HG02970 (cell line): ENCODE results near the gene REM2.
"Not testable (repeated sequence)": the region's sequence is repeated elsewhere in the genome, so short reads cannot be mapped to it uniquely, and the experiment has no call there.

ENCODE experiments used
- ATAC-seq: cut with Tn5 transposase; IDR thresholded peaks from one replicate; pipeline ENCODE4 v1.9.1; 2021; ENCODE audit warnings: mild to moderate bottlenecking, moderate library complexity, moderate number of reproducible peaks; ENCODE audit not compliant: unreplicated experiment, low FRiP score

REM2 gene

DNA sequence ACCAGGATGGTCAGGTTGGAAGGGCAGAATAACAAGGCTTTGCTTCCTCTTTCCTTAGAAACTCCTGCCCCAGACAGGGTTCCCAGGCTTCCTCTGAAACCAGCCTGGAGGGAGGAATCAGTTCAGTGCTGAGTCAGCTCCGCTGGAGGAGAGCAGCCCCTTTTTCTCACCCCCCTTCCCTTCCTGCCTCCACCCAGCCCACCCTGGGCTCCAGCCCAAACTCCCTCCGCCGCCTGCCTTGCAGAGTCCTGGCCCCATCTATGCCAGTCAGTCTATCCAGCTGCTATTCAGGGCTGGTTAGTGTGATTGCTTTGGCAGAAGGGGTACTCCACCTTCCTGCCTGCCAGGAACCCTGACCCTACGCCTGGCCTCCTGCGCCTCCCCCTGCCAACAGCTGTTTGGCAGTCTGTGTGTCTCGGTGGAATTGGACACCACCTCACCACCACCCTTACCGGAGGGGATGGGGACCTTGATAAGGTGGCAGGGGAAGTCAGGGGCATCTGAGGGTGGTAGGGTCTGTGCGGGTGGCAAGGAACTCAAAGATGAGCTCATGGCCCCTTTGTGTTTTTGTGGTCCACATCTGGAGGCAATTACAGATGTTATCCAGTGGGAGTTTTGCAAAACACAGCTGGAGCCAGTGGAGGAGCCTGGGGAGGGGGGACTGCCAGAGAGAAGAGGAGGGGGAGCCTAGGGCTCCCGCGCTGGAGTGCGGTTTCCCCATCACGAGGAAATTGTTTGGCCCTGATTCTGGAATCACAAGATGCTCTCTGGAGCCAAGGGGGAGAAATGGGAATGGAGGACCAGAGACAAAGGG lies 34.5 kb upstream of the REM2 start:
- no peak for ATAC-seq

- no peak for ATAC-seq
Measured at GRCh38 chr14:22849212-22849819, 33.7 kb upstream of the REM2 start.

DNA sequence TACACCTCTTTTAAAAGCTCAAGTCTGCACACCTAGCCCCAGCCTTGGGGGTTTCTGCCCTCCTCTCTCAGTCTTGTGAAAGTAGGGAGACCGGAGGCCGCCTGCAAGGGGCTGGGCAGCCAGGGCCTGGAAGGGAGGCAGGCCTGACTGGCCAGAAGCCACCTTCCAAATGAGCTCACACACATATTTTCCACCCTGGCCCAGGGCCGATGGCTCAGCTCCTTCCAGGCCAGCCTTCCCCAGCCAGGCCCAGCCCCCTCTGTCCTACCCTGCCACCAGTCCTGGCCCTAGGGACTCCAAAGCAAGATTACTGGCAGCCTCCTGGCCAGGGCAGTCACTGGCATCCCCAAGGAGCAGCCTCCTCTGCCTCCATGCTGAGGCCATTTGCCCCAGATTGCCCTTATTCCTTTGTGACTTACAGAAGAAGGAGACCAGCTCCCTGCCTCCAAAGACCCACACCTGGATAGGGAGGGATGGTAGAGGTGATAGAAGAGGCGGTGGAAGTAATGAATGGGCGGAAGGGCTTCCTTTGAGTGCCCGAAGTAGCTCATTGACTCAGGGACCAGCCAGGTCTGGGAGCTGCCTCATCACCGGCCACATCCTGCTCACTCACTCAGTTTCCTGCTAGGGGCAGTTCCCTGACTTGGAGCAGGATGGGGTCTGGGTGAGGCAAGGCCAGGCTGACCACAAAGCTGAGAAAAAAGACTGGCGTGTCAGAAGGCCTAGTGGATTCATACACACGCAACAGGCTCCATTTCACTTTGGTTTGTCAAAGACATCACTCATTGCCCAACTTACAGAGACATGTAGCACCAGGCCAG lies 31.9 kb upstream of the REM2 start:
- ATAC-seq: no peak

GRCh38 chr14:22852178-22852577 lies 30.8 kb upstream of the REM2 start:
- ATAC-seq: not testable (repeated sequence)

GRCh38 chr14:22852599-22852939 lies 30.5 kb upstream of the REM2 start:
- no peak for ATAC-seq

DNA sequence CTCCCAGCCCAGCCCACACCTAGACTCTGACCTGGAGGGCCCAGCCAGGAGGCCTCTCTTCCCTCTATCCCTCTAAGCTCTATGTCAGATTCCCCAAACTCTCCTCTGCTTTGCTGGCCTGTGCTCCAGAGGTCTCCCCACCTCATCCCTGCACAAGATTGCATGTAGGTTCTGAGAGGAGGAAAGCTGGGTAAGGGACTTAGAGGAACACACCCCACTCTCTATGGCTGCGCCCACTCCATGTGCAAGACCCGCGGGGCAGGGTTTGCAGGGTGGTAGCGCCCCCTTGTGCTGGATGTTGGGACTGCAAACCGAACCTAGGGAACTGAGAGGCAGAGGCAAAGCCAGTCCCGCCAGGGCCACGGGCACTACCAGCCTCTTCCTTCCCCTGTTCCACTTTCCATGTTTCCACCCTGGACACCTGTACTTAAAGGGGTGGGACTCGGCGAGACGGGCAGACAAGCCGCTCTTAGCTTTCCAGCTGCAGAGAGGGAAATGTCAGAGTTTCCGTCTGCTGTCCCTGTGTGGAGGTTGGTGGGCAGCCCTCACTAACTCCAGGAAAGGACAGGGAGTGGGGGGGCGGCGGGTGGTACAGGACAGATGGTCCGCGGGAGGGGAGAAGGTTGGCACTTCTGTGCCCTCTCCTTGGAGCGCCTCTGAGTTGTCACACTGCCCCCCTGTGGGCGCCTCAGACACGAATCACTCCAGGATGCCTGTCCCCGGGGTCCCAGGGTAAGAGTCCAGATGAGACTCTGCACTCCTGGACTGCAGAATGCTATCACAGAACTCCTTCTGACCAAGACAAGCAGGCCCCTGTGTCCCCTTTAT lies 29.9 kb upstream of the REM2 start:
- ATAC-seq: peak; percentile 68

DNA sequence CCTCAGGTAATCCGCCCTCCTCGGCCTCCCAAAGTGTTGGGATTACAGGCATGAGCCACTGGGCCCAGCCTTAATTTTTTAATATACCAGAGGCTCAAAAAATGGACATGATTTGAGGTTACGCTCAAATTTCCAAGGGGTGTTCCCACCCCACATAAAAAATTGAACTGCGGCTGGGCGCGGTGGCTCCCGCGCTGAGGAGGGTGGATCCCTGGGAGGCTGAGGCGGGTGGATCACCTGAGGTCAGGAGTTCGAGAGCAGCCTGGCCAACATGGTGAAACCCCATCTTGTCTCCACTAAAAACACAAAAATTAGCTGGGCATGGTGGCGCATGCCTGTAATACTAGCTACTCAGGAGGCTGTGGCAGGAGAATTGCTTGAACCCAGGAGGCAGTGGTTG lies 28.7 kb upstream of the REM2 start:
- not testable (repeated sequence) for ATAC-seq

DNA sequence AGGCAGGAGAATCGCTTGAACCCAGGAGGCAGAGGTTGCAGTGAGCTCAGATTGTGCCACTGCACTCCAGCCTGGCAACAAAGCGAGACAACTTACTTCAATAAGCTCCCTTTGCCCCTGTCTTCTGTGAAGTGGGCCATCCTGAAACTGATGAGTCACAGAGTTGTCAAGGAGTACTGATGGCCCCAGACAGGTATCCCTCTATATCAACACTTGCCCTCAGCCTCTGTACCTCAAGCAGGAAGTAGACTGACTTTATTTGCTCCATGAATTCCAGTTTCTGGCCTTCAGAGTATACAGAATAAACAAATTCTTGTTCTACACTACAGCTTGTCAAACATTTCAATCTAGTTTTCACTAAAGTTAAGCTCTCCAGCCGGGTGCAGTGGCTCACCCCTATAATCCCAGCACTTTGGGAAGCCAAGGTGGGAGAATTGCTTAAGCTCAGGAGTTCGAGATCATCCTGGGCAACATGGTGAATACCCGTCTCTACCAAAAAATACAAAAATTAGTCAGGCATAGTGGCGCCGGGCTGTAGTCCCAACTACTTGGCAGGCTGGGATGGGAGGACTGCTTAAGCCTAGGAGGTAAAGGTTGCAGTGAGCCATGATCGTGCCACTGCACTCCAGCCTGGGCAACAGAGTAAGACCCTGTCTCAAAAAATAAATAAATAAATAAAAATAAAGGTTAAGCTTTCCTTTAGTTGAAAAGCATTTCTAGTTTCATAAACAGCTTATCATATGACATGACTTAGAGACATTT lies 27.9 kb upstream of the REM2 start:
- no peak for ATAC-seq

DNA sequence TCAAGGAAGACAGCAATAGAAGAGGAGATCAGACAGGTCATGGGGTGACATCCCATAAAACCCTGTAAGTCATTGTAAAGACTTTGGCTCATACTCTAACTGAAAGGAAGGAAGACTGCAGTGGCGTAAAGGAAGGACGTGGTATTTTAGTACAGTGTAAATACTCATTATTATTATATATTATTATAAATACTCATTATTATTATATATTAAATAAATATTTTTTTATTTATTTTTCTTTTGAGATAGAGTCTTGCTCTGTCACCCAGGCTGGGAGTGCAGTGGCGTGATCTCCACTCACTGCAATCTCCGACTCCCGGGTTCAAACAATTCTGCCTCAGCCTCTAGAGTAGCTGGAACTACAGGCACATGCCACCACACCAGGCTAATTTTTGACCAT lies 26.6 kb upstream of the REM2 start:
- ATAC-seq: no peak

GRCh38 chr14:22860377-22860776 lies 22.6 kb upstream of the REM2 start:
- ATAC-seq: not testable (repeated sequence)

DNA sequence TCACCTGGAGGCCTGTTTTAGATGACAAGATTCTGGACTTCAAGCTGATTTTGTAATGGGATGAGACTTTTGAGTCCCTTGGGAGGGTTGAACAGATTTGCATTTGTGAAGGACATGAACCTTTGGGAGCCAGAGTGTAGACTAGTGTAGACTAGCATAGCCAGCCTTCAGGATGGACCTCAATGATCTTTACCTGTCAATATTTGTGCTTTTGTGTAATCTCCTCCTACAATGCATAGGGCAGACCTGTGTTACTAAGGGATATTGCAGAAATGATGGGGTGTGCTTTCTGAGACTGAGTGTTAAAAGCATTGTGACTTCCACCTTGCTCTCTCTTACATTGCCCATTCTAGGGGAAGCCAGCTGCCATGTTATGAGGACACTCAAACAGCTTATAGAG lies 21.4 kb upstream of the REM2 start:
- no peak for ATAC-seq

DNA sequence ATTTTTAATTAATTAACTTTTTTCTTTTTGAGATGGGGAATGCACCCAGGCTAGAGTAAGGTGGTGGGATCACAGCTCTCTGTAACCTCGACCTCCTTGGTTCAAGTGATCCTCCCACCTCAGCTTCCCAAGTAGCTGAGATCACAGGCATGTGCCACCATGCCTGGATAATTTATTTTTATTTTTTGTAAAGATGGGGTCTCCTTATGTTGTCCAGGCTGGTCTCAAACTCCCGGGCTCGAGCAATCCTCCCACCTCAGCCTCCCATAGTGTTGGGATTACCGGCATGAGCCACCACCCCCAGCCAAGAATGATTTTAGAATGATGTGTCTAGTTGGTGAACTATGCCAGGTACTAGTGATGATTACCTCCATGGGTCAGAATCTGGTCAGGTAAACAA lies 18.0 kb upstream of the REM2 start:
- no peak for ATAC-seq

DNA sequence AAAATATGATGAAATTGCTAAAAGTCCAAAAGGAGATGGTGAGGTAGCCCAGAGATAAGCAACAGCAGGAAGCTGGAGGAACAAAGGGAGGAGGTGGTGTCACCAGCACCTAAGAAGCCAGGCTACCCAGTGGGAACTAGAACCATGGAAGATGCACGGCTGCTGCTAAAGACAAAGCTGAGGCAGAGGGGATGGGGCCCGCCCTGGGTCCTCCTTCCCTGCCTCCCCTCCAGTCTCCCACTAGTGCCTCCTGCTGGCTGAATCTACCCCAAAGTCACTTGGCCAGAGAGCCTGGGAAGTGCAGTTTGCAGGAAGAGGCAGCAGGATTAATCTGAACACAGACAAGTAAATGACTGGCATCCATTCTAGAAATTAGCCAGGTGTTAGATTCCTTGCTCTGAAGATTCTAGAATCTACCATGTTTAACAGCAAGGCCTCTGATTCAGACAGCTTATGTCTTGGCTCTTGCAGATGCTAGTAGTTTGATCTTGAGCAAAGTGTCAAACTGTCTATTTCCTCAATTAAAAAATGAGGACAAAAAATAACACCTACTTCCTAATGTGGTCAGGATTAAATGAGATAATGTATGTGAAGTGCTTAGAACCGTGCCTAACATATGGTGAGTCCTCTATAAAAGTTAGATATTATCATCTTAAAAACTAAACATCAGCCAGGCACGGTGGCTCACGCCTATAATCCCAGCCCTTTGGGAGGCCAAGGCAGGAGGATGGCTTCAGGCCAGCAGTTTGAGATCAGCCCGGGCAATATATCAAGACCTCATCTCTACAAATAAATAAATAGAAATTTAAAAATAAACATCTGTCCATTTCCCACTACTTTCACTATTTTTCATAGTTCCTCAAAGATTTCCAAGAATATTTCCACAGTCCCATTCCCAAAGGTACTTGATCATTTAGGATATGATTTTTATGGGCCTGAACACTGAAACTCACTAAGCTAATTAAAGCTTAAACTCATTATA lies 17.3 kb upstream of the REM2 start:
- no peak for ATAC-seq

- ATAC-seq: no peak
Measured at GRCh38 chr14:22866874-22867273, 16.1 kb upstream of the REM2 start.

DNA sequence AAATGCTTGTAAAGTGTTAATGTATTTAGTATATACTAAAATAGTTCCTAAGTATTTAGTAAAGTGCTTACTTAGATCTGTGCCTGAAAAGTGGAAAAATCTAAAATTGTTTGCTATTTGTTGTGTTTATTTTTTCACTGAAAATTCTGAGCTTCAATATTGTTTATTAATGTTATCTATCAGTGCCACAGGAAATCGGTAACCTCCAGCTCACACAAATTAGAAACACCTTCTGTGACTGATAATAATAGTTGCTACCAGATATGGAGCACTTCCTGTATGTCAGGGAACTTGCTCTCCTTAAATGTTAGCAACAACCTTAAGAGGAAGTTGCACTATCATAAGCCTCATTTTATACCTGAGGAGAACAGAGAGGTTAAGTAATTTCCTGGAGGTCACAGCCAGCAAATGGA lies 12.2 kb upstream of the REM2 start:
- ATAC-seq: peak; percentile 23

DNA sequence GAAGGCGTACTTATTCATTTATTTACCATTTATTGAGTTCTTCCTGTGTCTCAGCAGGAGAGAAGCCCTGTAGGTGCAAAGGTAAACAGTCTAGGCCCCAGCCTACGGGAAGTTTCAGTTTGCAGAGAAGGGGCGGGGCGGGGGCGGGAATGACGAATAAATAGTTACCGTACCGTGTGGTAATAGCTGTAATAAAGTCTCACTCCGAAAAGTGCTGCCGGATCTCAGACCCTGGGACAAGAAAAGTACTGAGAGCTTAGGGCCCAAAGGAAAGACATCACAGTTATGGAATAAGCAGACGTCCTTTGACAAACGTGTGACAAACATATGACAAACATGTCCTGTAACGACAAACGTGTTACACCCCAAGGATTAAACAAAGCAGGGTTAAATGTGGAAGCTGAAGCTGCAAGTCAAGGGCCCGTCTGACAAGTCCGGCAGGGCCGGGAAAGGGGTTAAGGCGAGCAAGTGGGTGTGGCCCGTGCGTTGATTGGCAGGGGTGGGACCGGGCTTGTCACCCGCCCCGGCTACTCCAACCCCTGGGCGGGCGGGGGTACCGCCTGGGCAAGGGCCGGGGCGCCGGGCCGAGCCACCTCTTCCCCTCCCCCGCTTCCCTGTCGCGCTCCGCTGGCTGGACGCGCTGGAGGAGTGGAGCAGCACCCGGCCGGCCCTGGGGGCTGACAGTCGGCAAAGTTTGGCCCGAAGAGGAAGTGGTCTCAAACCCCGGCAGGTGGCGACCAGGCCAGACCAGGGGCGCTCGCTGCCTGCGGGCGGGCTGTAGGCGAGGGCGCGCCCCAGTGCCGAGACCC lies 11.6 kb upstream of the REM2 start, which contains the start of gene LRP10:
LRP10 (plus strand) TSS at position 517 of the 809 bp plus-strand sequence. CDS start 564 bp downstream, outside the sequence.
- peak; percentile 71 for ATAC-seq

DNA sequence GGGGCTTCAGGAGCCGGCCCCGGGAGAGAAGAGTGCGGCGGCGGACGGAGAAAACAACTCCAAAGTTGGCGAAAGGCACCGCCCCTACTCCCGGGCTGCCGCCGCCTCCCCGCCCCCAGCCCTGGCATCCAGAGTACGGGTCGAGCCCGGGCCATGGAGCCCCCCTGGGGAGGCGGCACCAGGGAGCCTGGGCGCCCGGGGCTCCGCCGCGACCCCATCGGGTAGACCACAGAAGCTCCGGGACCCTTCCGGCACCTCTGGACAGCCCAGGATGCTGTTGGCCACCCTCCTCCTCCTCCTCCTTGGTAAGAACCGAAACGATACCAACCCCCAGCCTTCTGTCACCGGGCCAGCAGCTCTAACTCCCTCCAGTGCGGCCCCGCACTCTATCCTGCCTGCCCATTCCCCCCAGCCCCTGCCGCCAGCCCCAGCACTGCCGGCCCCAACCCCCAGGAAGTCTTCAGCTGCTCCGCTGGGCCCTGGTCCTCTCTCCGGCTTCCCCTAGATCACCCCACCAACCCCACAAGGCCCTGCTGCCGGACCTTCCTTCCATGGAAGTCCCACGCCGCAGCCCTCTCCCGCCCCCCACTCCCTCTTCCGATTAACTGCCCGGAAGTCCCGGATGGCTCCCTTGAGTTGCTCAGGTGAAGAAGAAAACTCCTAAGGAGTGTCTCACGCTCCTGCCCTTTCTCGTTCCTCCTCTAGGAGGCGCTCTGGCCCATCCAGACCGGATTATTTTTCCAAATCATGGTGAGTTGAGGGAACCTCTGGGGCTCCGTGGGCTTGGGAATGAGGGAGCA lies 10.8 kb upstream of the REM2 start:
- ATAC-seq: peak; percentile 22
